ENCODE data around the gene ANKRD13A. TPM values are rescaled to one million over a fixed set of nuclear protein-coding genes. Genes with fewer than 3 reads are reported as not detected.
"Not testable (repeated sequence)": the region's sequence is repeated elsewhere in the genome, so short reads cannot be mapped to it uniquely, and the experiment has no call there.

ANKRD13A gene
- total RNA-seq, 1 donor from 2014 or later = 20.0 TPM

GRCh38 chr12:110006115-110006514 is 6.9 kb downstream of the ANKRD13A start:
- no peaks in the 10 kb centered on the region for H3K36me3 ChIP-seq
- H3K27me3 ChIP-seq (ENCODE audit: low read depth) = no peaks in the 10 kb centered on the region
- H3K4me3 ChIP-seq = no peak overlapping the region
- TF ChIP-seq, protein P1, sequence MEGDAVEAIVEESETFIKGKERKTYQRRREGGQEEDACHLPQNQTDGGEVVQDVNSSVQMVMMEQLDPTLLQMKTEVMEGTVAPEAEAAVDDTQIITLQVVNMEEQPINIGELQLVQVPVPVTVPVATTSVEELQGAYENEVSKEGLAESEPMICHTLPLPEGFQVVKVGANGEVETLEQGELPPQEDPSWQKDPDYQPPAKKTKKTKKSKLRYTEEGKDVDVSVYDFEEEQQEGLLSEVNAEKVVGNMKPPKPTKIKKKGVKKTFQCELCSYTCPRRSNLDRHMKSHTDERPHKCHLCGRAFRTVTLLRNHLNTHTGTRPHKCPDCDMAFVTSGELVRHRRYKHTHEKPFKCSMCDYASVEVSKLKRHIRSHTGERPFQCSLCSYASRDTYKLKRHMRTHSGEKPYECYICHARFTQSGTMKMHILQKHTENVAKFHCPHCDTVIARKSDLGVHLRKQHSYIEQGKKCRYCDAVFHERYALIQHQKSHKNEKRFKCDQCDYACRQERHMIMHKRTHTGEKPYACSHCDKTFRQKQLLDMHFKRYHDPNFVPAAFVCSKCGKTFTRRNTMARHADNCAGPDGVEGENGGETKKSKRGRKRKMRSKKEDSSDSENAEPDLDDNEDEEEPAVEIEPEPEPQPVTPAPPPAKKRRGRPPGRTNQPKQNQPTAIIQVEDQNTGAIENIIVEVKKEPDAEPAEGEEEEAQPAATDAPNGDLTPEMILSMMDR (IDR thresholded peaks at IDR 0.05; ENCODE audit: borderline replicate concordance) = no peak
- intact Hi-C loops (cut with micrococcal nuclease) = no loop called here
- H3K4me1 ChIP-seq = peaks cover 18% of the 10 kb centered on the region
- DNase-seq = no peak
- peaks cover 5% of the 10 kb centered on the region for H3K9me3 ChIP-seq (replicated peaks)
- H3K27ac ChIP-seq (replicated peaks) = no peak overlapping the region

- TF ChIP-seq, protein P1 (IDR thresholded peaks at IDR 0.05; ENCODE audit: borderline replicate concordance) = no peak
- Histone ChIP-seq H3K27me3 (ENCODE audit: low read depth) (no peaks in the 10 kb centered on the region), H3K4me3 (no peak overlapping the region), H3K4me1 (peaks cover 6% of the 10 kb centered on the region), H3K9me3 (replicated peaks) (peaks cover 5% of the 10 kb centered on the region), H3K36me3 (peaks cover 10% of the 10 kb centered on the region), H3K27ac (replicated peaks) (no peak overlapping the region)
- intact Hi-C loops (cut with micrococcal nuclease) = no loop called here
- DNase-seq = no peak
Measured at GRCh38 chr12:110007881-110008280, 8.7 kb downstream of the ANKRD13A start.

GRCh38 chr12:110008681-110009398 is 9.6 kb downstream of the ANKRD13A start:
- intact Hi-C loops (cut with micrococcal nuclease); H3K9me3 ChIP-seq (replicated peaks): not testable (repeated sequence)
- peaks cover 19% of the 10 kb centered on the region for H3K36me3 ChIP-seq

GRCh38 chr12:110010853-110011723 is 11.9 kb downstream of the ANKRD13A start:
- TF ChIP-seq, protein P1 (IDR thresholded peaks at IDR 0.05; ENCODE audit: borderline replicate concordance) = no peak
- intact Hi-C loops (cut with micrococcal nuclease) = no loop called here
- Histone ChIP-seq H3K27me3 (ENCODE audit: low read depth) (no peaks in the 10 kb centered on the region), H3K4me3 (no peak overlapping the region), H3K4me1 (peaks cover 5% of the 10 kb centered on the region), H3K36me3 (peaks cover 37% of the 10 kb centered on the region), H3K27ac (replicated peaks) (no peak overlapping the region), H3K9me3 (replicated peaks) (peaks cover 5% of the 10 kb centered on the region)
- DNase-seq = no peak

More at GRCh38 chr12:110008681-110009398, 9.6 kb downstream of the ANKRD13A start:
- not testable (repeated sequence) for H3K4me1 ChIP-seq; H3K4me3 ChIP-seq; H3K27me3 ChIP-seq (ENCODE audit: low read depth); H3K27ac ChIP-seq (replicated peaks); DNase-seq

GRCh38 chr12:110012137-110012536 is 12.9 kb downstream of the ANKRD13A start:
- Histone ChIP-seq H3K9me3 (replicated peaks) (peaks cover 5% of the 10 kb centered on the region), H3K36me3 (peaks cover 48% of the 10 kb centered on the region), H3K4me1 (peaks cover 5% of the 10 kb centered on the region), H3K27ac (replicated peaks) (no peak overlapping the region), H3K27me3 (ENCODE audit: low read depth) (no peaks in the 10 kb centered on the region), H3K4me3 (no peak overlapping the region)
- intact Hi-C loops (cut with micrococcal nuclease) = no loop called here
- TF ChIP-seq, protein P1 (IDR thresholded peaks at IDR 0.05; ENCODE audit: borderline replicate concordance) = no peak
- DNase-seq = no peak

Data from left ventricle myocardium inferior (tissue), 1 donor.